GM06990 (cell line): ENCODE data around the gene FBLN2.
"Not testable (repeated sequence)": the region's sequence is repeated elsewhere in the genome, so short reads cannot be mapped to it uniquely, and the experiment has no call there.

Experiments used
- DNase-seq: peaks from one replicate; pipeline ENCODE4 v3.0.0-alpha.2; 2011; ENCODE audit not compliant: insufficient read length; ENCODE audit errors: extremely low read depth
- H3K27me3 ChIP-seq: replicated peaks from 2 replicates; pipeline ENCODE4 v1.6.0; 2011; ENCODE audit warnings: low read length; ENCODE audit not compliant: control insufficient read depth, insufficient read depth
- H3K36me3 ChIP-seq: 2 replicates; pipeline ENCODE4 v1.5.1; 2011; ENCODE audit warnings: low read length; ENCODE audit not compliant: control insufficient read depth, insufficient read depth
- H3K4me3 ChIP-seq: replicated peaks from 2 replicates; pipeline ENCODE4 v1.5.1; 2011; ENCODE audit warnings: low read depth, mild to moderate bottlenecking, control low read depth, low read length
- TF ChIP-seq, protein P1 (sequence below): IDR thresholded peaks from 2 replicates; pipeline ENCODE4 v1.5.1; 2011; ENCODE audit warnings: low read length, control low read depth, mild to moderate bottlenecking, inconsistent platforms; ENCODE audit not compliant: insufficient read depth, poor library complexity, severe bottlenecking

FBLN2 gene

DNA sequence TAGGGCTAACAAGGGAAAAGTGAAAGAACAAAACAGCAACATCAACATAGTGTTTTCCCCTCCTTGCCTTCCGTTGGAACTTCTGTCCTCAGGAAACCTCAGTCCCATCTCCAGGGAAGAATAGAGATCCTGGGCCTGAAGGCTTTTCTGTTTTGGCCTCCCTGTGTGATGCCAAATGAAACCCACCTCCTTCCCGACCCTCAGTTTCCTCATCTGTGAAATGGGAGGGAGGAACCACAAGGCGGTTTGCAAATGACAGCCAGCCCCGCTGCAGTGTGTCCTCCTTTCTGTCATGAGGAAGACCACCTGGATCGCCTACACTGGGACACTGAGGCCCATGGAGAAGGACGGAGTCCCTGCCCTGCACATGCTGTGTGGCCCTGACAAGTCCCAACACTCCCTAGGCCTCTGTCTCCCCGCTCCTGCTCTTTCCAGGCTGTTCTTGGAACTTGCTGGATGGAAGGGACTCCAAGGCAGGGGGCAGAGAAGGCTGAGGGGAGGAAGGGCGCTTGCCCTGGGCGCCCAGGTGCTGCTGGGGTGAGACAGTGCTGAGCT is 28.5 kb upstream of the FBLN2 start:
- H3K4me3 ChIP-seq, result no peak overlapping the region
- H3K36me3 ChIP-seq, result no peaks in the 10 kb centered on the region
- no peaks in the 10 kb centered on the region; the same call in 1 of the 2 replicates for H3K27me3 ChIP-seq
- TF ChIP-seq, protein P1, sequence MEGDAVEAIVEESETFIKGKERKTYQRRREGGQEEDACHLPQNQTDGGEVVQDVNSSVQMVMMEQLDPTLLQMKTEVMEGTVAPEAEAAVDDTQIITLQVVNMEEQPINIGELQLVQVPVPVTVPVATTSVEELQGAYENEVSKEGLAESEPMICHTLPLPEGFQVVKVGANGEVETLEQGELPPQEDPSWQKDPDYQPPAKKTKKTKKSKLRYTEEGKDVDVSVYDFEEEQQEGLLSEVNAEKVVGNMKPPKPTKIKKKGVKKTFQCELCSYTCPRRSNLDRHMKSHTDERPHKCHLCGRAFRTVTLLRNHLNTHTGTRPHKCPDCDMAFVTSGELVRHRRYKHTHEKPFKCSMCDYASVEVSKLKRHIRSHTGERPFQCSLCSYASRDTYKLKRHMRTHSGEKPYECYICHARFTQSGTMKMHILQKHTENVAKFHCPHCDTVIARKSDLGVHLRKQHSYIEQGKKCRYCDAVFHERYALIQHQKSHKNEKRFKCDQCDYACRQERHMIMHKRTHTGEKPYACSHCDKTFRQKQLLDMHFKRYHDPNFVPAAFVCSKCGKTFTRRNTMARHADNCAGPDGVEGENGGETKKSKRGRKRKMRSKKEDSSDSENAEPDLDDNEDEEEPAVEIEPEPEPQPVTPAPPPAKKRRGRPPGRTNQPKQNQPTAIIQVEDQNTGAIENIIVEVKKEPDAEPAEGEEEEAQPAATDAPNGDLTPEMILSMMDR, result no peak
- DNase-seq, result no peak

DNA sequence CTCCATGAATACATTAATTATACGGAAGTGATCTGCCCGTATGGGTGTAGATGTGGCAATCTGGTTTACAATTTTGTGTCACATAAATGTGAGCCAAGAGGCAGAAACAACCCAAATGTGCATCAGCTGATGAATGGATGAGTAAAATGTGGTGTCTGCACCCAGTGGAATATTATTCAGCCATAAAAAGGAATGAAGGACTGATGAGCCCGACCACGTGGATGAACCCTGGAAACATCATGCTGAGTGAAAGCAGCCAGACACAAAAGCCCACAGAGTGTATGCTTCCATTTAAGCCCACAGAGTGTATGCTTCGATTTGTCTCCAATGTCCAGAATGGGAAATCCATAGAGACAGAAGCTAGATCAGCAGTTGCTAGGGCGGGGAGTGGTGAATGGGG is 27.6 kb upstream of the FBLN2 start:
- Histone ChIP-seq H3K27me3 (no peaks in the 10 kb centered on the region; the same call in 1 of the 2 replicates), H3K36me3 (no peaks in the 10 kb centered on the region), H3K4me3 (no peak overlapping the region)
- DNase-seq, result no peak
- TF ChIP-seq, protein P1, result no peak

DNA sequence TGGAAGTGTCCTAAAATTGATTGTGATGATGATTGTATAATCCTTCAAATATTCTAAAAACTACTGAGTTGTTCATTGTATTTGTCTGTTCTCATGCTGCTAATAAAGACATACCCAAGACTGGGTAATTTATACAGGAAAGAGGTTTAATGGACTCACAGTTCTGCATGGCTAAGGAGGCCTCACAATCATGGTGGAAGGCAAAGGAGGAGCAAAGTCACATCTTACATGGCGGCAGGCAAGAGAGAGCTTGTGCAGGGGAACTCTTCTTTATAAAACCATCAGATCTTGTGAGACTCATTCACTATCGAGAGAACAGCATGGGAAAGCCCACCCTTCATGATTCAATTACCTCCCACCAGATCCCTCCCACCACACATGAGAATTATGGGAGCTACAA is 27.2 kb upstream of the FBLN2 start:
- H3K36me3 ChIP-seq, H3K27me3 ChIP-seq, DNase-seq, H3K4me3 ChIP-seq: not testable (repeated sequence)

DNA sequence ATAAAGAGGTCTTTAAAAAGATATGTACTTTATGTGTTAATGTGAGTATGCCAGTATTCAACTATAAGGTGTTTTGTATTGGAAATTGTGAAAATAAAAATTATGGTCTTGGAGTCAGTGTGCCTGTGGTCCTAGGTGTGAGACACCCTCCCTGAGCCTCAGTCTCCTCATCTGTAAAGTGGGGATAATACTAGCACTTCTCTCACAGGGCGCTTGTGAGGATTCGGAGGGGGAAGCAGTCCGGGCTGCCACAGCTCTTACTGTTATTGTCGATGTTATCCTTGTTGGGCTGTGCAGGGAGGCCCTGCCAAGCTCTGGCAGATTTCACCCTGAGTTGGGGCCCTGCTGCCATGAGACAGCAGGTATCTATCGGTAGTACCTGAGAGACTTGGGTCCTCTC is 26.7 kb upstream of the FBLN2 start:
- H3K27me3 ChIP-seq, result no peaks in the 10 kb centered on the region; the same call in 1 of the 2 replicates

DNA sequence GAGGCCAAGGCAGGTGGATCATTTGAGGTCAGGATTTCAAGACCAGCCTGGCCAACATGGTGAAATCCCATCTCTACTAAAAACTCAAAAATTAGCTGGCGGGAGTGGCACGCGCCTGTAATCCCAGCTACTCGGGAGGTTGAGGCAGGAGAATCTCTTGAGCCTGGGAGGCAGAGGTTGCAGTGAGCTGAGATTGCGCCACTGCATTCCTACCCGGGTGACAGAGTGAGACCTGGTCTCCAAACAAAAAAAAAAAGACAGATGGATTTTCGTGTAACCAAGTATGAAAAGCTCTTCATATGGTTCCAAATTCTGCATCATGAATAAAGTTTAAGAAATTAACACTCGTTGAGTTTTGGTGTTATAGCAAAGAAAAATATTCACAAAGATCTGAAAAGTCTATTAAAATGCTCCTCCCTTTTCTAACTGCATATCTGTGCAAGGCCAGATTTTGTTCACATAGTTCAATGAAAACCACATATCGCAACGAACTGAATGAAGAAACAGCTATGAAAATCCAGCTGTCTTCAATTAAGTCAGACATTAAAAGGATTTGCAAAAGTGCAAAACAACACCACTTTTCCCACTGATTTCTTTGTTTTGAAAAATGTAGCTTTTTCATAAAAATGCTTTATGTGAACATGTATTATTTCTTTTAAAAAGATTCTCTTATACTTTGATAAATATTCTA is 23.8 kb upstream of the FBLN2 start:
- no peak for DNase-seq
- no peaks in the 10 kb centered on the region for H3K36me3 ChIP-seq
- no peaks in the 10 kb centered on the region; the same call in 1 of the 2 replicates for H3K27me3 ChIP-seq
- TF ChIP-seq, protein P1, result no peak
- no peak overlapping the region for H3K4me3 ChIP-seq

More for the DNA sequence above, 26.7 kb upstream of the FBLN2 start:
- TF ChIP-seq, protein P1, result no peak
- DNase-seq, result no peak
- no peaks in the 10 kb centered on the region for H3K36me3 ChIP-seq
- no peak overlapping the region for H3K4me3 ChIP-seq

DNA sequence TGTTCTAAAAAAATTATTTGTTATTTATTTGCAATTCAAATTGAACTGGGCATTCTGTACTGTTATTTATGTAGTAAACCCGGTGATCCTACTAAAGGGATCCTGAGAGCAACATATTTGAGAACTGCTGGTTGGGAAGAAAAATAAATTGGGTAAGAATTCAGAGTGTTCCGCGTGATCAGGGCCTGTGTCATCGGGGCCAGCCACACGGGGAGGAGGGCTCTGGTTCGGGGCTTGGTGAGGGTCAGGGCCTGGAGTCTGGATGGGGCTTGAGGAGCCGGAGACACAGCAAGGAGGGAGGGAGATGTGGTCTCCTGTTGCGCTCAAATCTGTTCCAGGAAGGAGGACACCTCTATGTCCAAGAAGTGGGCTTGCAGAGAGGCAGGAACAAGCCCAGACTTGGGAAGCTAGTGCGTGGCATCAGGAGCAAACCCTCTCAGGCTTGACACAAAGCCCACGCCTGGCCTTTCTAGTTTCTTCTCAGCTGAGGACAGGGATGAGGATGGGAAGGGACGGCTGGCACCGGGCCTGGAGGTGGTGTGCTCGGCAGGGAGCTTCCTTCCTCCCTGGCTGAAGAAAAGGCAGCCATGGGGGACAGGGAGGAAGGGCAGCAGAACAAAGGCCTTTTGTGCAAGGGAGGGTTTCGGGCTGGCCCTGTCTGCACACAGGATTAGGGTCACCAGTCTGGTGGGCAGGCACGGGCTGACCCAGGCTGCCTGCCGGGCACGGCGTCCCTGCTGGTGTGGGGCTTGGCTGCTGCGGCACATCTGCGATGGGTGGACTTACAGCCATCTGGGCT is 22.9 kb upstream of the FBLN2 start:
- Histone ChIP-seq H3K36me3 (no peaks in the 10 kb centered on the region), H3K27me3 (no peaks in the 10 kb centered on the region; the same call in 1 of the 2 replicates), H3K4me3 (no peak overlapping the region)
- TF ChIP-seq, protein P1, result no peak
- DNase-seq, result no peak
